ENCODE measurements around the gene MMP2.

- TF ChIP-seq CTCF (IDR thresholded peaks at IDR 0.05 in 2 of 3, conservative IDR thresholded peaks at IDR 0.05 in 1 of 3; ENCODE audit: control insufficient read depth in 2 of 3, extremely low read depth in 1 of 3, insufficient read depth in 1 of 3, low read depth in 3 of 3, low read length in 3 of 3) (no peak), MAX (IDR thresholded peaks at IDR 0.05; ENCODE audit: low read depth, low read length) (no peak), ETV6 (conservative IDR thresholded peaks at IDR 0.05 in 1 of 2, IDR thresholded peaks at IDR 0.05 in 1 of 2; ENCODE audit: borderline replicate concordance in 1 of 2, low read depth in 1 of 2) (no peak), ZNF207 (IDR thresholded peaks at IDR 0.05; ENCODE audit: borderline replicate concordance) (no peak), STAT1 (conservative IDR thresholded peaks at IDR 0.05) (no peak)
Measured at GRCh38 chr16:55552621-55553020, 73.6 kb downstream of the MMP2 start.

All from GM12878 (cell line).